T1000 (cell line): ENCODE data around the gene HDAC6.
"Not testable (repeated sequence)": the region's sequence is repeated elsewhere in the genome, so short reads cannot be mapped to it uniquely, and the experiment has no call there.

Experiments
- DNase-seq: peaks from one replicate; lab custom pipeline; 2025; ENCODE audit warnings: mixed read lengths; lab: John Stamatoyannopoulos, UW

The HDAC6 gene

DNA sequence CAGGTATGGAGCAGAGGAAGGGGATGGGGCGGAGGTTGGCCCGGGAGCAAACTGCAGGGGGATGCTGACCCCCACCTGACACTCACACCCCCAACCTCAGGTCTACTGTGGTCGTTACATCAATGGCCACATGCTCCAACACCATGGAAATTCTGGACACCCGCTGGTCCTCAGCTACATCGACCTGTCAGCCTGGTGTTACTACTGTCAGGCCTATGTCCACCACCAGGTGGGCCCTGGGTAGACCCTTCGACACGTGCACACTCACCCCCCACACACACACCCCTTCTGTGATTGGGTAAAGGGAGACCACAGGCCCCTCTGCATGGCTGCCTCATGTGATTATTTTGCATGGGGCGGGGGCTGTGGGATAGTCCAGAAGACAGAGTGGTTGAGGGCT is 22.2 kb downstream of the HDAC6 start:
- no peak for DNase-seq

DNA sequence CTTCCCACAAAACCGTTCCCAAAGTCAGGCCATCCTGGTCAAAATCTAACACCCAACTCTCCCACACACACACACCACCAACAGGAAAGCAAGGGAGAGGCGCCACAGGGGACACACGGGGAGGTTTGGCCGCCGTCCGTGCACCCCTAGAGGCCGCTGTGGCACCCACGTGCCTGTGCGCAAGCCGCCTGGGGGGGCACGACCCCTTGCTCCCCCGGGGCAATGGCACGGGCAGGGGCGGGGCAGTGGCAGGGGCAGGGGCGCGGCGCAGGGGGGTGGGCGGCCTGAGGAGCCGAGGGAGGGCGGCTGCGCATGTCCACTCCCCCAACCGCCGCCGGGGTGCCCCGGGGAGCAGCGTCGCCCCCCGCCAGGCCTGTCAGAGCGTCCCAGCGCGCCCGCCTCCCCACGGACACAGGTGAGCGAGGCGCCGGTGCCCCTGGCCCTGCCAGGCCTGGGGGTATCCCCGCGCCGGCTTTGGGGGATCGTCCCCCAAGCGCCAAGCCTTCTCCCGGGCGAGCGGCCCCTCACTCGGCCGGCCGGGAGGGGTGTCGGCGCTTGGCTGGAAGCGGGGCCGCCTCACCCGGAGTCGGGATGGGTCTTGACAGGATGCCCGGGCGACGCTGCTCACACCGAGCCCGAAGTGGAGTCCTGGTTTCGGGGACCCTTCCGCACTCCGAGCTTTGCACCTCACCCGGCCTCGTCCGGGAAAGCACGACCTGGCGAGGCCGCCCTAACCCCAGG is 24.4 kb downstream of the HDAC6 start, which contains the start of gene ERAS:
TSS of gene ERAS (plus strand) at position 379 of the 741 bp plus-strand sequence. CDS start 2,611 bp downstream, outside the sequence.
- DNase-seq = no peak

DNA sequence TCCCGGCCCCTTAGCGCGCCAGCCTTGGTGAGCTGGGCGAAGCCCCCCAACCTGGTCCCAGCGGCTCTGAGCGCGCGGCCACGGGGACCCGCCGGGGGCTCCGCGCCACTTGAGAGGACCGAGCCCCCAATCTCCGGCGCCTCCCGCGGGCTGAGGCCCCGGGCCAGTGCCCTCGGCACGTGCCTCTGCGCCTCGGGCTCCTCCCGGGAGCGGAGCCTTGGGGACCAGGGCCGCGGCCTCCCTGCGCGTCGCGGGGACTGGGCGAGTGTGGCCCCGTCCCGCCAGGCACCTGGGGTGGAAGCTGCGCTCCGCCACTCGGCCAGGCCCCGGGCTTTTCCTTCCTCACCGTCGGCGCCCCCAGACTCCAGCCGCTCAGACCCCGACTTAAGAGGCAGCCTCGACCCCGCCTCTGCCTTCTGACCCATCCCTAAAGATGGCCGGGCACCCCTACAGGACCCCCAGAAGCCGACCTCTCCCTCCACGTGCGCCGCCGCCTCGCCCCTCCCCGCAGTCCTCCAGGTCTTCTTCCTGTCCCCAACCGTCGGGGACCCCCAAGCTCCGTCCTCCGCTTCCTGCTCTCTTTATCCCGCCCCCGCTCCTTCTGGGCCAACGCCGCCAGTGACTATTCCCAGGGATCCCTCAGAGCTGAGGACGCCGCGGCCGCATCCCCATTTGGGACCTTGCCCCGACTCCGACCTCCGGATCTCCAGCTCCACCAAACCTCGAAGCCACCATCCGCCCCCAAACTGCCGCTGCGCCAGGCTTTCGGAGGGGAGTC is 25.2 kb downstream of the HDAC6 start:
- no peak for DNase-seq

DNA sequence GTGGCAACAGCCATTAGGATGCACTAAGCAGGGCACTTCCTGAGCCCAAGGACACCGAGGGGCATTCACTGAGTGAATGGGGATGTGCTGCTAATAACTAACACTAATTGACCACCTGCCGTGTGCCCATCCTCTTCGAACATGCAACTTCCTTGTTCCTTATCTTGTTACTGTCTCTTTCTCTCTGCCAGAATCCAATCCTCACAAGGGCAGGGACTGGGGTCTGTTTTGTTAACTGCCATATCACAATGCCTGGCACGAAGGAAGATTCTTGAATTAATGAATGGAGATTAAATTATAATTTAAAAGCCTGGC is 25.7 kb downstream of the HDAC6 start:
- no peak for DNase-seq

DNA sequence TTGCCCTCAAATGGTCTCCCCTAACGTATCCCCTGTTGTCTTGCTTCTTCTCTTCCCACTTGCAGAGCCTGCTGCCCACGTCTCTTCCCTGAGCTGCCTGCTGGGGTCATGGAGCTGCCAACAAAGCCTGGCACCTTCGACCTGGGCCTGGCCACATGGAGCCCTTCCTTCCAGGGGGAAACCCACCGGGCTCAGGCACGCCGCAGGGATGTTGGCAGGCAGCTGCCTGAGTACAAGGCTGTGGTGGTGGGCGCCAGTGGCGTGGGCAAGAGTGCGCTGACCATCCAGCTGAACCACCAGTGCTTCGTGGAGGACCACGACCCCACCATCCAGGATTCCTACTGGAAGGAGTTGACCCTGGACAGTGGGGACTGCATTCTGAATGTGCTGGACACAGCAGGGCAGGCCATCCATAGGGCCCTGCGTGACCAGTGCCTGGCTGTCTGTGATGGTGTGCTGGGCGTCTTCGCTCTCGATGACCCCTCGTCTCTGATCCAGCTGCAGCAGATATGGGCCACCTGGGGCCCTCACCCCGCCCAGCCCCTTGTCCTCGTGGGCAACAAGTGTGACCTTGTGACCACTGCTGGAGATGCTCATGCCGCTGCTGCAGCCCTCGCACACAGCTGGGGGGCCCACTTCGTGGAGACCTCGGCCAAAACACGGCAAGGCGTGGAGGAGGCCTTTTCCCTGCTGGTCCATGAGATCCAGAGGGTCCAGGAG is 27.3 kb downstream of the HDAC6 start:
- DNase-seq = no peak

DNA sequence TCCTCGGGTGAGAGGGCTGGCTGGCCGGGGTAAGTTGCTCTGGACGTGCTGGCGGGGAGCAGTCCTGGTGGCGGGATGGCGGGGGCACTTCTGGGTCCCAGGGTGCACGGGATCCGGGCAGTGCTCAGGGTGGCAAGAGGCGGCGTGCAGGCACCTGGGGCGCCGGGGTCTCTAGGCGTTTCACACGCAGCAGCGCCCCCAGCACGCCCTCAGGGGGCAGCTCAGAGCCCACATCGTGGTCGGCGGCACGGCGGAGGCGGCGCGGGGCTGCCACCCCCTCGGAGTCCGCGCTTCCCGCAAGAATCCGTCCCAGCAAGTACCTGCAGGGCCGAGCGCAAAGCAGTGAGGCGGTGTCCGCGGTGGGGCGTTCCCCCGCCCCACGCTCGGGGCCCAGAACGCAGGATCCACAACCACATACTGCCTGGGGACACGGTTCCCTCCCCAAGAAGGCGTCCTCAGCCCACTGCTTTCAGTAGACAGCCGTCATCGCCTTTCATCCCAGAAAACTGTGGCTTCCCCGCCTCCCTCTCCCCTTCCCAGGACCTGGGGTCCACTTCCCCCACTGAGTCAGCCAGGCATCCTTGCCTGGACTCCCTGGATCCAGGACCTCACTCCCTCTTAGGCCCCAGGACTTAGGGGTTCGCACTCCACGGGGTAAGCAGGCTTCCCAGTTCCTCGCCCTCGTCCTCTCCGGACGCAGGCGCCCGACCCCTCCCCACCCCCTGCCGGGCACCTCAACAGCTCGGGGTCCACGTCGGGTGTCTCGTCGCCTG is 29.5 kb downstream of the HDAC6 start:
- no peak for DNase-seq

DNA sequence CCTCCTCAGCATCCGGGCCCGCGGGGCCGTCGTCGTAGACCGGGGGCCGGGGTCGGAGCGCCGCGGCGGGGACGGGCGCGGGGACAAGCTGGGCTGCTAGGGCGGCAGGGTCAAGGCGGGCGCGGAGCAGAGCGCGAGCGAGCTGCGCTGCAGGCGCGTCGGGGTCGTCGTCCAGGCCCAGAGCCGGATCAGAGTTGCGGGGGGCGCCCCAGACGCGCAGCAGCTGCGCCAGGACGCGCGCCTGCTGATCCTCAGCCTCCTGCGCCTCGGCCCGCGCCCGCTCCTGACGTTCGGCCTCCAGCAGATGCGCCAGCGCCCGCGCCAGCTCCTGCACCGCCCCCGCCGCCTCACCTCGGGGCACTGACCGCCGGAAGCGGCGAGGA is 30.0 kb downstream of the HDAC6 start:
- no peak for DNase-seq

DNA sequence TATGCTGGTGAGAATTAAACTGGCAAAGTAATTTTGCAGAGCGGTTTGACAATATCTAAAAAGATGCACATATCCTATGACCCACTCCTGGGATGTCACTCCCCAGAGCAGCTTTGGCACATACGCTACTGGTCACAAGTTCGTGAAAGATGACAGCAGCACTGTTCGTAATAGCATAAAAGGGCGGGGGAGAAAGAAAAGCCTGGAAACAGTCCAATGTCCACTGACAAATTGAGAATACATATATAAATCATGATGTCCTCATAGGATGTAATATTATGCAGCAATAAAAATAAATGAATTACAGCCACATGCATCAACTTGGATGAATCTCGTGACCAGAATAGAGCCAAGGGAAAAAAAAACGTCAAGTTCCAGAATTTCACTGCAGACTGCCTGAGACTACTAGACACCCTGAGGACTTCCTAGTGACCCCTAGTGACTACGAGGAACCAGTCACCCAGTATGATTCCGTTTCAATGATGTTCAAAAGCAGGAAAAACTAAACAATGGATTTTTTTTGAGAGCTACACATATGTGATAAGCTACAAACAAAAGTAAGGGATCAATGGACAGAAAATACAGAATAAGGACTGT is 31.8 kb downstream of the HDAC6 start:
- DNase-seq = no peak

DNA sequence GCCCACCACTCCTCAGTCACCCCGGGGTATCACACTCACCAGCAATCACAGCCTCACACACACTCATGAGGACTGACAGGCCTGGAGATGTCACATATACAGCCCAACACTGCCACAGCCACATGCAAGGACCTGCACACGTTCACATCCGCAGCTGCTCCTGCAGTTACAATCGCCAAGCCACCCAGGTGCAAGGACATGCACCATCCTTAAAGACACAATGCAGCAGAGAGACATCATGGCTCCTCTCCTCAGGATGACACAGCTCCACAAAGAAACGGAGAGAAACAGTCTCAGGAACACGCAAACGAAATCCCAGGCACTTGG is 32.5 kb downstream of the HDAC6 start:
- DNase-seq = no peak

DNA sequence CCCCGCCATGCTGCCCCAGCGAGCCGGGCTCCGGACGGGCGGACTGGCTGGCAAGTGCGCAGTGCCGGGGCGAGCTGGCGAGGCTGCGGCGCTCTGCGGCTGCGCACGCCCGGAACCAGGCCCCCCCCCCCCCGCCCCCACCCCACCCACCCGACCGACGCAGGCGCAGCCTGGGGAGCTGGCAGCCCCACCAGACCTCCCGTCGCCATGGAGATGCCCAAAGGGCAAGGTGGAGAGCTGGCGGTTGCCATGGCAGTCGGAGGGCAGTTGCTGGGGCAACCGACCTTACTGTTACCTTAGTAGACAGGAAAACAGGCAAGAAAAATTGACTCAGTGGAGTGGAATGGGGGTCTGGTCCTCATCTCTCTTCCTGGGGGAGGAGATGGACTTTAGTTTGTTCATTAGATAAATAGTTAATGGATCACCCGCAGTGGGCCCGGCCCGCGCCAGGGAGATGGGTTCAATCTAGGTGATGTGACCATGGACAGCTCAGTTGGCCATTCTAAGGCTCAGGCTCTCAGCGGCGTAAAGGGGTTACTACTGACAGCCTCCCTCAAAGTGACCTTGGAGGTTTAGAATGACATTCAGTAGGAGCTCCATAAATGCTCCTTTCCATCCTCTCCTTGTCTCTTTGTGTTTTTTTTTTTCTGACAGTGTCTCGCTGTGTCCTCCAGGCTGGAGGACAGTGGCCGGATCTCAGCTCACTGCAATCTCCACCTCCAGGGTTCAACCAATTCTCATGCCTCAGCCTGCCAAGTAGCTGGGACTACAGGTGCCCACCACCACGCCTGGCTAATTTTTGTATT is 33.9 kb downstream of the HDAC6 start, which contains the start of gene PCSK1N:
TSS of gene PCSK1N (minus strand) at position 87 of the 806 bp plus-strand sequence. CDS start at position 9, 78 bp downstream.
- no peak for DNase-seq

DNA sequence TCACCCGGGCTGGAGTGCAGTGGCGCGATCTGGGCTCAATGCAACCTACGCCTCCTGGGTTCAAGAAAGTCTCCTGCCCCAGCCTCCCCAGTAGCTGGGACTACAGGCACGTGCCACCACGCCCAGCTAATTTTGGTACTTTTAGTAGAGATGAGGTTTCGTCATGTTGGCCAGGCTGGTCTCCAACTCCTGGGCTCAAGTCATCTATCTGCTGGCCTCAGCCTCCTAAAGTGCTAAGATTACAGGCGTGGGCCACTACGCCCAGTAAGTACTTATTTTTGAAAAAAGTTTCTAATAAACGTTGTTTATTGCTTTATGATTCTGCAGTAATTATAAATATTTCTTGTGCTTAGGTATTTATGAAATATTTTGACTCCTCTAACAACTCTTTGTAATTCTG is 37.8 kb downstream of the HDAC6 start:
- DNase-seq = no peak

DNA sequence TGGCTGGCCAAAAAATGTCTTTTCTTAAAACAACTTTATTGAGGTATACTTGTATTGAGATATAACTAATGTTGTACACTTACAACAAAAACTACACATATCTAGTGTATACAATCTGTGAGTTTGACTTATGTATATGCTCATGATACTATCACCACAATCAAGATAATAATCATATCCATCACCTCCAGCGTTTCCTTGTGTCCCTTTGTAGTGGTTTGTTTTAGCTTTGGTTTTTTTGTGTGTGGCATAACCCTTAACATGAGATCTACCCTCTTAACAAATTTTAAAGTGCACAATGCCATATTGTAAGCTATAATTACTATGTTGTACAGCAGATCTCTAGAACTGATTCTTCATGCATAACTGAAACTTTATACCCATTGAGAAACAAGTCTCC is 47.0 kb downstream of the HDAC6 start:
- DNase-seq = no peak

DNA sequence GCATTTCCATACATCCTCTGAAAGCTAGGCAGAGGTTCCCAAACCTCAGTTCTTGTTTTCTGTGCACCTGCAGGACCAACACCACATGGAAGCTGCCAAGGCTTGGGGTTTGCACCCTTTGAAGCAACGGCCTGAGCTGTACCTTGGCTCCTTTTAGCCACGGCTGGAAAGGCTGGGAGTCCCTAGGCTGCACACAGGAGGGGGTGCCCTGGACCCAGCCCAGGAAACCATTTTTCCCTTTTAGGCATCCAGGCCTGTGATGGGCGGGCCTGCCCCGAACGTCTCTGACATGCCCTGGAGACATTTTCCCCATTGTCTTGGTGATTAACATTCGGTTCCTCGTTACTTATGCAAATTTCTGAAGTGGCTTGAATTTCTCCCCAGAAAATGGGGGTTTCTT is 51.0 kb downstream of the HDAC6 start:
- no peak for DNase-seq

DNA sequence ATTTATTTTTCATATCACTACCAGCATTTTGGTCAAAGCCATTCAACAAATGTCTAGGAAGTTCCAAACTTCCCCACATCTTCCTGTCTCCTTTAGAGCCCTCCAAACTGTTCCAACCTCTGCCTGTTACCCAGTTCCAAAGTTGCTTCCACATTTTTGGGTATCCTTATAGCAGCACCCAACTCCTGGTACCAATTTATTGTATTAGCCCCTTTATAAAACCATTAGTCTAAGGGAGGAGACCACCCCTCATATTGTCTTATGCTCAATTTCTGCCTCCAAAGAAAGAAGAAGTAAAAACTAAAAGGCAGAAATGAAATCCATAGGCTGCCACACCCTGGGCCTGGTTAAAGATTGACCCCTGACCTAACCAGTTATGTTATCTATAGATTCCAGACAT is 51.6 kb downstream of the HDAC6 start:
- DNase-seq = not testable (repeated sequence)

DNA sequence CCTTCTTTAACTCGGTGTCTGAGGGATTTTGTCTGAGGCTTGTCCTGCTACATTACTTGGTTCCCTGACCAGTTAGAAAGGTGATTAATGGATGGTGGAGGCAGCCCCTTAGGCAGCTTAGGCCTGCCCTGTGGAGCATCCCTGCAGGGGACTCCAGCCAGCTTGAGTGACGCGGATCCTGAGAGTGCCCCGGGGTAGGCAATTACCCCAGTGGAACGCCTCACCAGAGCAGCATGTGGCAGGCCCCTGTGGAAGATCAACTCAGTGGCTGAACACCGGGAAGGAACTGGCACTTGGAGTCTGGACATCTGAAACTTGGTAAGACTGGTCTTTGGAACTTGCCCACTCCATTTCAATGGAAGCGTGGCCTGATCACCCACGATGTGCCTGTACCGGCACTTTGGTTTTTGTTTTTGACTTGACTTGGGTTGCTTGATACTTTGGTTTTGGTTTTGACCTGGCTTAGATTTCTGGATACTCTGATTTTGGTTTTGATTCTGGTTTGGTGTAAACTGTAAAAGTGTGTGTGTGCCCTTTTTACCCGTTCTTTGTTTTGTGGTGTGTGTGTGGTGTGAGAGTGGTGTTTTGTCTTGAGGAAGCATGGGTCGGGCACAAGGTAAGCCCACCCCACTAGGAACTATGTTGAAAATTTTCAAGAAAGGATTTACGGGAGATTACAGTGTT is 52.4 kb downstream of the HDAC6 start:
- DNase-seq = not testable (repeated sequence)

DNA sequence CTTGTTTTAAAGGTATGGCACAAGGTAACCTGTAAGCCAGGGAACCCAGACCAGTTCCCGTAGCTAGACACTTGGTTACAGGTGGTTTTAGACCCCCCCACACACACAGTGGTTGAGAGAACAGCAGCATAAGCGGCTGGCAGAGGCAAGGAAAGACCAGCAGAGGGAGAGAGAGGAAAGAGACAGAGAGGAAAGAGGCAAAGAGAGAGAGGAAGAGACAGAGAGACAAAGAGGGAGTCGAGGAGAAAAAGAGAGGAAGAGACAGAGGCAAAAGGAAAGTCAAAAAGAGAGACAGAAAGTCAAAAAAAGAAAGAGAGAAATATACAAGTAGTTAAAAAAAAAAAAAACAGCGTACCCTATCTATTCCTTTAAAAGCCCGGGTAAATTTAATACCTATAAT is 53.0 kb downstream of the HDAC6 start:
- no peak for DNase-seq

DNA sequence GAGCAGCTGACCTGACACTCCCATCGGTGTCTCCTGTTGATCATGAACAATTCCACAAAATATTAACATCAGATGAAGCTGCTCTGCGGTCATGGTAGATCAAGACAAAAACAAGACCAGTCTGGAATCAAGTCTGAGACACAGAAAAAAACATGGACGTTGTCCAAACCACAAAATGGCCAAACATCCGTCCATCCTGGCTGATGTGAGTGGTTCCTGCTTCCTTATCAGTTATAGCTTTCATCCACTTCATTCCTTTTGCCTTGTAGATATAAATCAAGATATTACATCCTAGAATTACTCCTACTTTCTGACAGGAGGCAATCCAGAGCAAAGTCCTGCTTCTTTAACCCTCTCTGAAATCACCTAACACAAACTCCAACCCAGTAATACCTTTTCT is 62.3 kb downstream of the HDAC6 start:
- DNase-seq = no peak

DNA sequence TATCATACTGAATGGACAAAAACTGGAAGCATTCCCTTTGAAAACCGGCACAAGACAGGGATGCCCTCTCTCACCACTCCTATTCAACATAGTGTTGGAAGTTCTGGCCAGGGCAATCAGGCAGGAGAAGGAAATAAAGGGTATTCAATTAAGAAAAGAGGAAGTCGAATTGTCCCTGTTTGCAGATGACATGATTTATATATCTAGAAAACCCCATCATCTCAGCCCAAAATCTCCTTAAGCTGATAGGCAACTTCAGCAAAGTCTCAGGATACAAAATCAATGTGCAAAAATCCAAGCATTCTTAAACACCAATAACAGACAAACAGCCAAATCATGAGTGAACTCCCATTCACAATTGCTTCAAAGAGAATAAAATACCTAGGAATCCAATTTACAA is 70.2 kb downstream of the HDAC6 start:
- not testable (repeated sequence) for DNase-seq
